ENCODE results near the gene BEST3.
A peak's percentile ranks its signal among the peaks of the same experiment; 100 is the strongest.

The BEST3 gene

GRCh38 chr12:69660164-69660863, 38.8 kb downstream of the BEST3 start:
- no peak for TF ChIP-seq CTCF (conservative IDR thresholded peaks at IDR 0.05; ENCODE audit: low read length)
- DNase-seq (ENCODE audit: low read depth) = no peak
- H3K4me3 ChIP-seq (ENCODE audit: low read length) = no peak overlapping the region

- H3K4me3 ChIP-seq (ENCODE audit: low read length) = no peak overlapping the region
- TF ChIP-seq CTCF (conservative IDR thresholded peaks at IDR 0.05; ENCODE audit: low read length) = no peak
- no peak for DNase-seq (ENCODE audit: low read depth)
Measured at GRCh38 chr12:69658203-69658602, 40.9 kb downstream of the BEST3 start.

GRCh38 chr12:69657376-69658137, 41.5 kb downstream of the BEST3 start:
- no peak overlapping the region for H3K4me3 ChIP-seq (ENCODE audit: low read length)
- peak; percentile 6 for DNase-seq (ENCODE audit: low read depth)
- no peak for TF ChIP-seq CTCF (conservative IDR thresholded peaks at IDR 0.05; ENCODE audit: low read length)

DNA sequence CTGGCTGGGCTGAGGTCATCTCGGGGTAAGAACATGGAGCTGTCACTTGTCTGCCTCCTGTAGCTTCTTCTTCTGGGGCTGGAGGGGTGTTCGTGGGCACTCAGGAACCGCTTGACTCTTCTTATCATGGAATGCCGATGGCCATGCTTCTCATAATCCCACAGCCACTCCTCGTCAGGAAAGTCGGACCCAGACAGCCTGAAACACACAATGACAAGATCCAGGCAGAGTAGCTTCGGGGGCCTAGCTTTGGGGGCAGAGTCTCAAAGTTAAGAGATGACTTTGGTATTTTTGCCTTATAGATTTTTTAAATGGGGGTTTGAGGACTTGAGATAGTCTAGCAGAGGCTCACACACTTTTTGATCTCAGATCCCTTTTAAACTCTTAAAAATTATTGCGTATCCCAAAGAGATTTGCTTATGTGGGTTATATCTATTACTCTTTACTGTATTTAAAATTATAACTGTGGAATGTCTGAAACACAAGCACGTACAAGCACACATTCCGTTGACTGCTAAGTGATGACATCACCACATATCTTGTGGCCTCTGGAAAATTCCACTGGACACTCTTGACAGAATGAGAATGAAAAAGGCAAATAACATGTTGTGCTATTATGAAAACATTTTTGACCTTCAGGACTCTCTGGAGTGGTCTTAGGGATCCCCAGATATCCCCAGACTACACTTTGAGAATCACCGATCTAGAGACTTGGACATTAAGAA, 43.3 kb downstream of the BEST3 start:
- no peak overlapping the region for H3K4me3 ChIP-seq (ENCODE audit: low read length)
- TF ChIP-seq CTCF (conservative IDR thresholded peaks at IDR 0.05; ENCODE audit: low read length) = no peak
- peak; percentile 91 for DNase-seq (ENCODE audit: low read depth)

DNA sequence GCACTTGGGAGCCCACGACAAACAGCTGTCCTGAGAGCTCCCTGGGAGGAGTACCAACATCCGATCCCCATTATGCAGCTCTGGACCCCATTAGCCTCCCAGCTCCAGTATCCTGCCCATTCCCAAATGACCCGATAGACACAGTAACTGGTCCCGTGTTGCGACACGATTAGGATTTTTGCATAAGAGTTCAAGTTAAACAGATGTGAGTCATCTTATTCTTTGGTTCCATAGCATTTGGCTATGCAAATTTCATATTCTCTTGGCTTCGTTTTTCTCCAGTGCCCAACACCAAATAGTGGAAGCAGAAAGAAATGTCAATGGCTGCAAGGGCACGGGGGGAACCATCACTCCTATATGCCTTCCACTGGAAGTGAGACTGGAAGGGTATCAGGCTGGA, 45.4 kb downstream of the BEST3 start:
- DNase-seq (ENCODE audit: low read depth) = peak; percentile 43
- no peak for TF ChIP-seq CTCF (conservative IDR thresholded peaks at IDR 0.05; ENCODE audit: low read length)
- no peak overlapping the region for H3K4me3 ChIP-seq (ENCODE audit: low read length)

GRCh38 chr12:69651922-69652321, 47.2 kb downstream of the BEST3 start:
- no peak overlapping the region for H3K4me3 ChIP-seq (ENCODE audit: low read length)
- TF ChIP-seq CTCF (conservative IDR thresholded peaks at IDR 0.05; ENCODE audit: low read length) = no peak
- no peak for DNase-seq (ENCODE audit: low read depth)
